ENCODE results near the gene FASTKD3.

The FASTKD3 gene

GRCh38 chr5:7850395-7851239 lies 18.2 kb downstream of the FASTKD3 start, which contains the start of gene CFAP90:
Gene CFAP90 (minus strand): TSS chr5:7851133. CDS start chr5:7851021, 112 bp downstream.
- no peak for DNase-seq (ENCODE audit: low read depth in 2 of 3, low spot score in 1 of 3)

GRCh38 chr5:7849681-7850394 lies 19.0 kb downstream of the FASTKD3 start:
- no peak for DNase-seq (ENCODE audit: low read depth in 2 of 3, low spot score in 1 of 3)

GRCh38 chr5:7848296-7848695 lies 20.5 kb downstream of the FASTKD3 start:
- no peak for DNase-seq (ENCODE audit: low read depth in 2 of 3, low spot score in 1 of 3)

GRCh38 chr5:7846327-7846726 lies 22.5 kb downstream of the FASTKD3 start:
- no peak for DNase-seq (ENCODE audit: low read depth in 2 of 3, low spot score in 1 of 3)

- DNase-seq (ENCODE audit: low read depth in 2 of 3, low spot score in 1 of 3): no peak
Measured at GRCh38 chr5:7845557-7845956, 23.3 kb downstream of the FASTKD3 start.

GRCh38 chr5:7844901-7845300 lies 23.9 kb downstream of the FASTKD3 start:
- DNase-seq (ENCODE audit: low read depth in 2 of 3, low spot score in 1 of 3): no peak

- DNase-seq (ENCODE audit: low read depth in 2 of 3, low spot score in 1 of 3): no peak
Measured at GRCh38 chr5:7842531-7842930, 26.3 kb downstream of the FASTKD3 start.

- no peak for DNase-seq (ENCODE audit: low read depth in 2 of 3, low spot score in 1 of 3)
Measured at GRCh38 chr5:7837403-7837802, 31.4 kb downstream of the FASTKD3 start.

GRCh38 chr5:7834982-7835381 lies 33.8 kb downstream of the FASTKD3 start:
- DNase-seq (ENCODE audit: low read depth in 2 of 3, low spot score in 1 of 3): no peak

GRCh38 chr5:7828269-7828668 lies 40.6 kb downstream of the FASTKD3 start:
- DNase-seq (ENCODE audit: low read depth in 2 of 3, low spot score in 1 of 3): no peak

- no peak for DNase-seq (ENCODE audit: low read depth in 2 of 3, low spot score in 1 of 3)
Measured at GRCh38 chr5:7827610-7828009, 41.2 kb downstream of the FASTKD3 start.

- DNase-seq (ENCODE audit: low read depth in 2 of 3, low spot score in 1 of 3): no peak
Measured at GRCh38 chr5:7825630-7826029, 43.2 kb downstream of the FASTKD3 start.

- no peak for DNase-seq (ENCODE audit: low read depth in 2 of 3, low spot score in 1 of 3)
Measured at GRCh38 chr5:7824995-7825394, 43.8 kb downstream of the FASTKD3 start.

- DNase-seq (ENCODE audit: low read depth in 2 of 3, low spot score in 1 of 3): no peak
Measured at GRCh38 chr5:7823594-7823993, 45.2 kb downstream of the FASTKD3 start.

GRCh38 chr5:7822449-7822848 lies 46.4 kb downstream of the FASTKD3 start:
- DNase-seq (ENCODE audit: low read depth in 2 of 3, low spot score in 1 of 3): no peak

GRCh38 chr5:7816535-7816901 lies 52.3 kb downstream of the FASTKD3 start:
- no peak for DNase-seq (ENCODE audit: low read depth in 2 of 3, low spot score in 1 of 3)

GRCh38 chr5:7815892-7816534 lies 52.8 kb downstream of the FASTKD3 start:
- peak; percentile 48 to 66 (median 62) for DNase-seq (ENCODE audit: low read depth in 2 of 3, low spot score in 1 of 3)

- no peak for DNase-seq (ENCODE audit: low read depth in 2 of 3, low spot score in 1 of 3)
Measured at GRCh38 chr5:7814816-7815215, 54.0 kb downstream of the FASTKD3 start.

- no peak for DNase-seq (ENCODE audit: low read depth in 2 of 3, low spot score in 1 of 3)
Measured at GRCh38 chr5:7813576-7813975, 55.3 kb downstream of the FASTKD3 start.

- DNase-seq (ENCODE audit: low read depth in 2 of 3, low spot score in 1 of 3): no peak
Measured at GRCh38 chr5:7813007-7813406, 55.8 kb downstream of the FASTKD3 start.

GRCh38 chr5:7811715-7812114 lies 57.1 kb downstream of the FASTKD3 start:
- no peak for DNase-seq (ENCODE audit: low read depth in 2 of 3, low spot score in 1 of 3)

All from stimulated activated CD4-positive, alpha-beta T cell treated with anti-CD3 and anti-CD28 coated beads, Interleukin-12 subunit alpha, Interleukin-12 subunit beta, amount 100 ng/mL, for 48 hours (primary cell).